ENCODE results near the gene TIMD4.

GRCh38 chr5:156906807-156907206, 56.2 kb downstream of the TIMD4 start:
- TF ChIP-seq CTCF (IDR thresholded peaks at IDR 0.05; ENCODE audit: poor library complexity, severe bottlenecking) = no peak
- no peak for TF ChIP-seq POLR2AphosphoS5 (IDR thresholded peaks at IDR 0.05)
- no peak for TF ChIP-seq MXI1 (conservative IDR thresholded peaks at IDR 0.05; ENCODE audit: poor library complexity, severe bottlenecking)
- TF ChIP-seq EZH2 (IDR thresholded peaks at IDR 0.05; ENCODE audit: borderline replicate concordance, insufficient read depth, low read length, poor library complexity, severe bottlenecking) = no peak
- TF ChIP-seq REST (IDR thresholded peaks at IDR 0.05; ENCODE audit: borderline replicate concordance) = no peak
- TF ChIP-seq EP300 (conservative IDR thresholded peaks at IDR 0.05; ENCODE audit: poor library complexity, severe bottlenecking) = no peak
- TF ChIP-seq TAF1 (IDR thresholded peaks at IDR 0.05; ENCODE audit: low read depth) = no peak
- TF ChIP-seq SMC3 (conservative IDR thresholded peaks at IDR 0.05; ENCODE audit: poor library complexity) = no peak
- TF ChIP-seq RAD21 (conservative IDR thresholded peaks at IDR 0.05) = no peak

Data from neural cell (in vitro differentiated cells).